HEK293 (cell line): Measurements from ENCODE around the gene GCNT4.

Experiments
- CTCF ChIP-seq: fragments of 450-650 bp; formaldehyde crosslinking; IDR thresholded peaks from 2 replicates; pipeline ENCODE4 v1.5.1; 2016; ENCODE audit warnings: missing biosample characterization, missing genetic modification characterization
- KLF16 ChIP-seq: fragments of 450-650 bp; formaldehyde crosslinking; IDR thresholded peaks from 2 replicates; pipeline ENCODE4 v1.5.1; 2017; ENCODE audit warnings: missing biosample characterization, missing genetic modification characterization
- ZBTB1 ChIP-seq: fragments of 450-650 bp; formaldehyde crosslinking; IDR thresholded peaks from 2 replicates; pipeline ENCODE4 v1.5.1; 2016; ENCODE audit warnings: missing biosample characterization, missing genetic modification characterization
- ZNF138 ChIP-seq: fragments of 450-650 bp; formaldehyde crosslinking; IDR thresholded peaks from 2 replicates; pipeline ENCODE4 v1.5.1; 2016; ENCODE audit warnings: missing biosample characterization, missing genetic modification characterization, borderline replicate concordance
- ZNF157 ChIP-seq: fragments of 450-650 bp; formaldehyde crosslinking; IDR thresholded peaks from 2 replicates; pipeline ENCODE4 v1.5.1; 2016; ENCODE audit warnings: missing biosample characterization, missing genetic modification characterization
- ZNF23 ChIP-seq: fragments of 450-650 bp; formaldehyde crosslinking; IDR thresholded peaks from 2 replicates; pipeline ENCODE4 v1.5.1; 2016; ENCODE audit warnings: missing biosample characterization, missing genetic modification characterization, borderline replicate concordance
- ZNF335 ChIP-seq: fragments of 450-650 bp; formaldehyde crosslinking; conservative IDR thresholded peaks from 2 replicates; pipeline ENCODE4 v1.5.1; 2016; ENCODE audit warnings: missing biosample characterization, missing genetic modification characterization
- ZNF510 ChIP-seq: fragments of 450-650 bp; formaldehyde crosslinking; IDR thresholded peaks from 2 replicates; pipeline ENCODE4 v1.5.1; 2018; ENCODE audit warnings: mild to moderate bottlenecking, missing genetic modification characterization, missing biosample characterization; ENCODE audit not compliant: insufficient replicate concordance
- ZSCAN4 ChIP-seq: fragments of 450-650 bp; formaldehyde crosslinking; IDR thresholded peaks from 2 replicates; pipeline ENCODE4 v1.5.1; 2017; ENCODE audit warnings: missing biosample characterization, missing genetic modification characterization

GRCh38 chr5:75005561-75005960 lies 46.8 kb downstream of the GCNT4 start:
- TF ChIP-seq CTCF (tag by site-specific recombination) (no peak), ZNF23 (no peak), KLF16 (tag by site-specific recombination) (no peak), ZNF157 (tag by site-specific recombination) (no peak), ZNF510 (tag by site-specific recombination) (no peak), ZNF138 (tag by site-specific recombination) (no peak), ZSCAN4 (tag by site-specific recombination) (no peak), ZBTB1 (no peak), ZNF335 (tag by site-specific recombination) (no peak)
